HepG2 (cell line): ENCODE data around the gene MLLT11. TPM values are rescaled to one million over a fixed set of nuclear protein-coding genes. Genes with fewer than 3 reads are reported as not detected.

Experiments
- AKNA ChIP-seq: sonication (generic); formaldehyde crosslinking; IDR thresholded peaks from 2 replicates; pipeline ENCODE4 v1.4.0; 2020; ENCODE audit warnings: missing genetic modification reagents, borderline replicate concordance
- BATF2 ChIP-seq: sonication (generic); formaldehyde crosslinking; IDR thresholded peaks from 2 replicates; pipeline ENCODE4 v1.8.0; 2022; ENCODE audit warnings: mild to moderate bottlenecking, missing genetic modification reagents, moderate library complexity
- CREB1 ChIP-seq, 2 experiments: fragments of 450-650 bp in 1 of 2; IDR thresholded peaks; 2 replicates each; pipeline ENCODE4 v1.6.1; 2016 to 2017; ENCODE audit warnings: control low read depth in 1 of 2, mild to moderate bottlenecking in 1 of 2, missing compliant biosample characterization in 1 of 2, missing genetic modification characterization in 1 of 2
- ETV5 ChIP-seq: IDR thresholded peaks from 2 replicates; pipeline ENCODE4 v1.6.1; 2018; ENCODE audit warnings: missing biosample characterization, missing genetic modification reagents, inconsistent platforms, borderline replicate concordance
- HMG20B ChIP-seq: conservative IDR thresholded peaks from 2 replicates; pipeline ENCODE4 v1.6.1; 2016; ENCODE audit warnings: missing genetic modification reagents, missing compliant biosample characterization
- KDM1A ChIP-seq: IDR thresholded peaks from 2 replicates; pipeline ENCODE4 v1.6.1; 2016; ENCODE audit warnings: missing compliant biosample characterization
- KDM5A ChIP-seq: fragments of 200-600 bp; sonication (generic); IDR thresholded peaks from 2 replicates; pipeline ENCODE4 v1.7.0; 2018; ENCODE audit warnings: antibody characterized with exemption, mild to moderate bottlenecking, low read length, borderline replicate concordance
- NFE2L1 ChIP-seq: sonication (generic); formaldehyde crosslinking; IDR thresholded peaks from 2 replicates; pipeline ENCODE4 v1.4.0; 2020; ENCODE audit warnings: missing genetic modification reagents, mild to moderate bottlenecking, borderline replicate concordance
- RNF219 ChIP-seq: sonication (generic); formaldehyde crosslinking; IDR thresholded peaks from 2 replicates; pipeline ENCODE4 v1.5.0; 2020; ENCODE audit warnings: mild to moderate bottlenecking, missing genetic modification reagents
- SOX13 ChIP-seq, 3 experiments: fragments of 450-650 bp in 1 of 3; sonication (generic) in 1 of 3; formaldehyde crosslinking in 1 of 3; IDR thresholded peaks in 2 of 3; conservative IDR thresholded peaks in 1 of 3; 2 replicates each; pipeline versions ENCODE4 v1.5.0 to v1.6.1; 2016 to 2020; ENCODE audit warnings: antibody characterized with exemption in 1 of 3, mild to moderate bottlenecking in 1 of 3, missing compliant biosample characterization in 1 of 3, missing genetic modification reagents in 1 of 3, moderate library complexity in 1 of 3
- TFDP1 ChIP-seq: IDR thresholded peaks from 2 replicates; pipeline ENCODE4 v1.6.1; 2016; ENCODE audit warnings: missing compliant biosample characterization, missing genetic modification reagents, borderline replicate concordance
- YEATS2 ChIP-seq: sonication (generic); formaldehyde crosslinking; IDR thresholded peaks from 2 replicates; pipeline ENCODE4 v1.4.0; 2020; ENCODE audit warnings: missing genetic modification reagents, borderline replicate concordance
- ZFP36 ChIP-seq: fragments of 150-350 bp; IDR thresholded peaks from 2 replicates; pipeline ENCODE4 v1.6.1; 2018; ENCODE audit warnings: borderline replicate concordance, low read length, low read depth; ENCODE audit not compliant: partially characterized antibody
- ZMAT3 ChIP-seq: sonication (generic); formaldehyde crosslinking; conservative IDR thresholded peaks from 2 replicates; pipeline ENCODE4 v1.7.0; 2021; ENCODE audit warnings: missing genetic modification reagents
- ZNF512 ChIP-seq: sonication (generic); formaldehyde crosslinking; IDR thresholded peaks from 2 replicates; pipeline ENCODE4 v1.4.0; 2020; ENCODE audit warnings: mild to moderate bottlenecking, missing genetic modification reagents
- ZNF557 ChIP-seq: sonication (generic); formaldehyde crosslinking; IDR thresholded peaks from 2 replicates; pipeline ENCODE4 v1.4.0; 2020; ENCODE audit warnings: missing genetic modification reagents
- ZNF672 ChIP-seq: sonication (generic); formaldehyde crosslinking; IDR thresholded peaks from 2 replicates; pipeline ENCODE4 v1.8.1; 2022; ENCODE audit warnings: missing genetic modification reagents
- polyA plus RNA-seq, 8 experiments: library from polyadenylated mRNA; depleted of rRNA in 3 of 8; stranded (reverse) in 7 of 8; unstranded in 1 of 8; fragments of >200 nt; fragmentation: Illumina TruSeq in 4 of 8; extraction: Trizol in 4 of 8; gene quantifications; 2 replicates each; pipeline versions ENCODE4 v1.2.1 to v1.2.3, GENCODE V29; 2011 to 2016; ENCODE audit warnings: low read depth in 4 of 8, missing spikeins in 1 of 8, mixed read lengths in 1 of 8; ENCODE audit not compliant: insufficient read depth in 1 of 8
- total RNA-seq, 5 experiments: library from RNA; depleted of rRNA; stranded (reverse); fragments of >200 nt; fragmentation: Illumina TruSeq; extraction: Trizol; gene quantifications; 2 replicates each; pipeline ENCODE4 v1.2.3, GENCODE V29; 2016; ENCODE audit warnings: low read depth in 1 of 5

Gene MLLT11
- total and polyA plus RNA-seq, 2 of the 13 experiments (the other 11 are each of a cell fraction or from before 2014, with no cell fraction given): 0.21 to 0.22 TPM

- TF ChIP-seq ZNF512: no peak; the same call in 1 of the 2 replicates
- TF ChIP-seq YEATS2 (CRISPR knock-in tag): peak; percentile 4; the same call in 1 of the 2 replicates
- no peak for TF ChIP-seq SOX13 (IDR thresholded peaks at IDR 0.05)
- TF ChIP-seq SOX13 (CRISPR knock-in tag; conservative IDR thresholded peaks at IDR 0.05 in 1 of 2, IDR thresholded peaks at IDR 0.05 in 1 of 2): peak in 1 of 2 experiments; percentile 10; a peak in 1 of 4 replicates
- no peak for TF ChIP-seq ETV5 (CRISPR knock-in tag)
- no peak for TF ChIP-seq ZFP36
- TF ChIP-seq BATF2 (CRISPR knock-in tag): no peak
- TF ChIP-seq RNF219 (CRISPR knock-in tag): no peak
- TF ChIP-seq CREB1 (IDR thresholded peaks at IDR 0.05): no peak
- no peak for TF ChIP-seq CREB1 (CRISPR knock-in tag; IDR thresholded peaks at IDR 0.05)
- peak; percentile 59; the same call in 1 of the 2 replicates for TF ChIP-seq TFDP1 (CRISPR knock-in tag)
- TF ChIP-seq ZMAT3 (CRISPR knock-in tag): no peak
- TF ChIP-seq HMG20B (CRISPR knock-in tag): no peak
- no peak for TF ChIP-seq ZNF557 (CRISPR knock-in tag)
- no peak for TF ChIP-seq KDM1A (CRISPR knock-in tag)
- TF ChIP-seq KDM5A: no peak
- no peak for TF ChIP-seq AKNA
- TF ChIP-seq NFE2L1: no peak
- TF ChIP-seq ZNF672 (CRISPR knock-in tag): no peak
These were observed 12.1 kb upstream of the MLLT11 start (continued) for GRCh38 chr1:151047925-151048644.
